ENCODE results near the gene ADD3. TPM values are rescaled to one million over a fixed set of nuclear protein-coding genes. Genes with fewer than 3 reads are reported as not detected.

The ADD3 gene
- total RNA-seq, 1 donor = 1,018 TPM

DNA sequence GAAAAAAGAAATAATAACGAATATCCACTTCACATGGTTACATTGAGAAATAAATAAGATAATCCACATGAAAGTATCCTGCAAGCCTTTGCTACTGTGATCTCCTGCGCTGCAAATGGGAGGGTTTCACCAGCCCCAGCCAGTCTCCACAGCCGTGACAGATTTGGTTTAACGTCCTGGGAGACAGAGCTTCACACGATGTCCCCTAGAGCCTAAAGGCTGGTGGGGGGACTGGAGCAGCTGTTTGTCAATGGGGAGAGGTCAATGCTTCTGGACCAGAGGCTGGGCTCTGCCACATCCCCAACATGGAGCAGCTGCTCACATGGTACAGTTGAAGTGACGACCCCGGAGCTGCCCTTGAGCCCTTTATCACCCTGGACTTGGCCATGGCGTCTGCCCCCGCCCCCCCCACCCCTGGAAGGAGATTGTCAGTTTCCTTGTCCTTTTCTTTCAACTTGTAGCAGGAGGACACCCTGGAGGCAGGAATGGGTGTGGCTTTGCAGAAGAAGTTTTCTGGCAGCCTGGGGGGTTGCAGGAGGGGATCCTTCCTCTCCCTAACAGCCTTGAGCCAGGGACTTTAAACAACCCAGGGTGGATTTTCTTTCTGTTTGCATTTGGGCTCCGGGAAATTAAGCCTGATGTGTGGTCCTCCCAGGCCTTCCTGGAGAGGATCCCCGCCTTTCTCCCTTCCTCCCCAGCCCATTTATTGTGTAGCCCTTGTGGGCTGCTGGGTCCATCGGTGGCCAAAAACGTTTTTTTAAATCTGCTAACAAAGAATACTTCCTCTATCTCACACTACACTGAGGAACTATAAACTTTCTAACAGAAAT is 162.6 kb downstream of the ADD3 start:
- Histone ChIP-seq H2AFZ (ENCODE audit: low read length) (no peak overlapping the region), H3K9me3 (ENCODE audit: low read depth, low read length) (no peaks in the 10 kb centered on the region), H3K4me2 (ENCODE audit: insufficient read depth, low read length) (no peak overlapping the region), H3K36me3 (ENCODE audit: insufficient read depth, low read length) (no peaks in the 10 kb centered on the region), H3K27ac (ENCODE audit: low read depth, low read length) (no peak overlapping the region), H3K4me3 (ENCODE audit: insufficient read depth, low read length) (no peak overlapping the region), H3K27me3 (ENCODE audit: insufficient read depth, low read length) (peaks cover 51% of the 10 kb centered on the region), H3K79me2 (ENCODE audit: insufficient read depth, low read length) (no peaks in the 10 kb centered on the region), H3K4me1 (ENCODE audit: insufficient read depth, low read length) (no peaks in the 10 kb centered on the region), H4K20me1 (ENCODE audit: insufficient read depth, low read length) (no peaks in the 10 kb centered on the region)
- TF ChIP-seq, protein P1, sequence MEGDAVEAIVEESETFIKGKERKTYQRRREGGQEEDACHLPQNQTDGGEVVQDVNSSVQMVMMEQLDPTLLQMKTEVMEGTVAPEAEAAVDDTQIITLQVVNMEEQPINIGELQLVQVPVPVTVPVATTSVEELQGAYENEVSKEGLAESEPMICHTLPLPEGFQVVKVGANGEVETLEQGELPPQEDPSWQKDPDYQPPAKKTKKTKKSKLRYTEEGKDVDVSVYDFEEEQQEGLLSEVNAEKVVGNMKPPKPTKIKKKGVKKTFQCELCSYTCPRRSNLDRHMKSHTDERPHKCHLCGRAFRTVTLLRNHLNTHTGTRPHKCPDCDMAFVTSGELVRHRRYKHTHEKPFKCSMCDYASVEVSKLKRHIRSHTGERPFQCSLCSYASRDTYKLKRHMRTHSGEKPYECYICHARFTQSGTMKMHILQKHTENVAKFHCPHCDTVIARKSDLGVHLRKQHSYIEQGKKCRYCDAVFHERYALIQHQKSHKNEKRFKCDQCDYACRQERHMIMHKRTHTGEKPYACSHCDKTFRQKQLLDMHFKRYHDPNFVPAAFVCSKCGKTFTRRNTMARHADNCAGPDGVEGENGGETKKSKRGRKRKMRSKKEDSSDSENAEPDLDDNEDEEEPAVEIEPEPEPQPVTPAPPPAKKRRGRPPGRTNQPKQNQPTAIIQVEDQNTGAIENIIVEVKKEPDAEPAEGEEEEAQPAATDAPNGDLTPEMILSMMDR (IDR thresholded peaks at IDR 0.05; ENCODE audit: extremely low read depth, low read depth, low read length) = no peak
- no peak for DNase-seq (ENCODE audit: insufficient read length, low spot score, missing footprints)

DNA sequence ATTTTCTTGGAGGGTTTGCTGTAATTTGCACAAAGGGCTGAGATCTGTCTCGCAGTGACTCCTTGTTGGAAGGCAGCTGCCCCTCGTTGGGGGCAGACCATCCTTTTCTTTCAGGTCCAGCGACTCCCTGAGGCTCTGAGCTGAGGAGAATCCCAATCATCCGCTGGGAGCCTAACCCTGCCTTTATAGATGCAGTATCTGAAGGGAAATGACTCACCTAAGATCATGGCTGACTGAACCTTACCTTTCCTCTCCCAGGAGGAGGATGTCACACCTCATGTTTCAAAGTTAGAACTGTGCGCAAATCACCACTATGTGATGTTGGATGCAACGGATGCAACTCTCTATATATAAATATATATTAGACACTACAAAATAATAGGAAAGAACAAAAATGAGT is 163.2 kb downstream of the ADD3 start:
- no peaks in the 10 kb centered on the region for H4K20me1 ChIP-seq (ENCODE audit: insufficient read depth, low read length)
- TF ChIP-seq, protein P1 (IDR thresholded peaks at IDR 0.05; ENCODE audit: extremely low read depth, low read depth, low read length) = no peak
- H3K79me2 ChIP-seq (ENCODE audit: insufficient read depth, low read length) = no peaks in the 10 kb centered on the region
- H3K4me1 ChIP-seq (ENCODE audit: insufficient read depth, low read length) = no peaks in the 10 kb centered on the region
- H3K9me3 ChIP-seq (ENCODE audit: low read depth, low read length) = no peaks in the 10 kb centered on the region
- peaks cover 45% of the 10 kb centered on the region for H3K27me3 ChIP-seq (ENCODE audit: insufficient read depth, low read length)
- H3K27ac ChIP-seq (ENCODE audit: low read depth, low read length) = no peak overlapping the region
- H3K4me2 ChIP-seq (ENCODE audit: insufficient read depth, low read length) = no peak overlapping the region
- no peak for DNase-seq (ENCODE audit: insufficient read length, low spot score, missing footprints)
- no peaks in the 10 kb centered on the region for H3K36me3 ChIP-seq (ENCODE audit: insufficient read depth, low read length)
- H2AFZ ChIP-seq (ENCODE audit: low read length) = no peak overlapping the region
- no peak overlapping the region for H3K4me3 ChIP-seq (ENCODE audit: insufficient read depth, low read length)

DNA sequence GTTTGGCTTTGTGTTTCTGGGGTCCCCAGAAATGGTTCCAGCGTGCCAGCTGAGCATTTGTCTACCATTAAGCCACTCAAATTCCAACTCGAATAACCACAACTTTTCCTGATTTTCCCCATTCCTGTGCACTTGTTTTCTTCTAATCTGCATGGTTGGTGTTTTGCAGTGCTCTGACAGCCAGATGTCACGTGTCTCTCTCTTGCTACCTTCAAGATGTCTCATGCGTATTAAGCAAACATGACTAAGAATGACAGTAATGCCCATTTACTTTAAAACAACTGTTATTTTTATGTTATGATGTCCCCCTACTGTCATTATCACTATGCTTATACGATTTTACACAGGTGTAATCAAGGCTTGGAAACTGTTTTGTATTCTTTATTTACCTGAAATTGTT is 164.4 kb downstream of the ADD3 start:
- Histone ChIP-seq H3K27ac (ENCODE audit: low read depth, low read length) (no peak overlapping the region), H2AFZ (ENCODE audit: low read length) (no peak overlapping the region), H4K20me1 (ENCODE audit: insufficient read depth, low read length) (no peaks in the 10 kb centered on the region), H3K27me3 (ENCODE audit: insufficient read depth, low read length) (peaks cover 39% of the 10 kb centered on the region), H3K4me1 (ENCODE audit: insufficient read depth, low read length) (no peaks in the 10 kb centered on the region), H3K9me3 (ENCODE audit: low read depth, low read length) (no peaks in the 10 kb centered on the region), H3K4me3 (ENCODE audit: insufficient read depth, low read length) (no peak overlapping the region), H3K79me2 (ENCODE audit: insufficient read depth, low read length) (no peaks in the 10 kb centered on the region), H3K4me2 (ENCODE audit: insufficient read depth, low read length) (no peak overlapping the region), H3K36me3 (ENCODE audit: insufficient read depth, low read length) (no peaks in the 10 kb centered on the region)
- DNase-seq (ENCODE audit: insufficient read length, low spot score, missing footprints) = no peak
- TF ChIP-seq, protein P1 (IDR thresholded peaks at IDR 0.05; ENCODE audit: extremely low read depth, low read depth, low read length) = no peak

DNA sequence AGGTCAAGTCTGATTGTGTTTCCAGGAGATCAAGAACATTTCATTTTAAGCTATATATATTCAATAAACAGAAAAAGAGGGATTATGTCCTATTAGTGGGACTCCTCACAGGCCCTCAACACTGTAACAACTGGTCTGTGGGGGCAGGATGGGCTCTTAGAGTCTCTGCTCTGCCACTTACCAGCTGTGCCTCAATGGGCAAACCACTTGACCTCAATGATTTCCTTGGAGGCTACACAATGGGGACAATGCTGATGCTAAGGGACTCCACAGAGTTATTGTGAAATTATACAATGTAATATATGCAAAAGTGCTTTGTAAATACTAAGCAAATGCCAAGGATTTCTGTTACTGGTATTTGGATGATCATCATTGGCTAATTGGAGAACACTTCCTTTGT is 166.4 kb downstream of the ADD3 start:
- Histone ChIP-seq H3K4me1 (ENCODE audit: insufficient read depth, low read length) (no peaks in the 10 kb centered on the region), H4K20me1 (ENCODE audit: insufficient read depth, low read length) (no peaks in the 10 kb centered on the region), H3K9me3 (ENCODE audit: low read depth, low read length) (no peaks in the 10 kb centered on the region), H3K4me2 (ENCODE audit: insufficient read depth, low read length) (no peak overlapping the region), H2AFZ (ENCODE audit: low read length) (no peak overlapping the region), H3K4me3 (ENCODE audit: insufficient read depth, low read length) (no peak overlapping the region), H3K27me3 (ENCODE audit: insufficient read depth, low read length) (peaks cover 21% of the 10 kb centered on the region), H3K27ac (ENCODE audit: low read depth, low read length) (no peak overlapping the region), H3K36me3 (ENCODE audit: insufficient read depth, low read length) (no peaks in the 10 kb centered on the region), H3K79me2 (ENCODE audit: insufficient read depth, low read length) (no peaks in the 10 kb centered on the region)
- DNase-seq (ENCODE audit: insufficient read length, low spot score, missing footprints) = no peak
- TF ChIP-seq, protein P1 (IDR thresholded peaks at IDR 0.05; ENCODE audit: extremely low read depth, low read depth, low read length) = no peak
